Measurements from ENCODE around the gene SRY. TPM values are rescaled to one million over a fixed set of nuclear protein-coding genes. Genes with fewer than 3 reads are reported as not detected.
"Not testable (repeated sequence)": the region's sequence is repeated elsewhere in the genome, so short reads cannot be mapped to it uniquely, and the experiment has no call there.

The SRY gene
- not detected in 2 replicates for total RNA-seq (2014; rRNA removed; shearing (Covaris generic))

DNA sequence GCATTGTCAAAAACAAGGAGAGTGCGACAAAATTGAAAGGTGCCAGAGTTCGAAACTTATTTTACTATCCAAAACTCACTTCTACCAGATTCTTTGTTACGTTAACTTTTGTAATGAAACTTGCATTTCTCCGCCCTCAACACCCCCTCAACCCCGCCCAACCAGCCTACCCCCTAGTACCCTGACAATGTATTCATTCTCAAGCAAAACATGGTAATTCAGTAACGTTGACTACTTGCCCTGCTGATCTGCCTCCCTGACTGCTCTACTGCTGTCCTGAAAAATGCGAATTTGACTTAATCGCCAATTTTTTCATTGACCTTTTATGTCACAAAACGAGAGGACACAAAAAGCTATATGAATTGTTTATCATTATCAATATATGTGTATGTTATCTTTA lies at the start of gene SRY:
SRY (minus strand) TSS at position 83 of the 400 bp plus-strand sequence; CDS start at position 4, 79 bp downstream.
- no peak for DNase-seq (ENCODE audit: low read depth)

DNA sequence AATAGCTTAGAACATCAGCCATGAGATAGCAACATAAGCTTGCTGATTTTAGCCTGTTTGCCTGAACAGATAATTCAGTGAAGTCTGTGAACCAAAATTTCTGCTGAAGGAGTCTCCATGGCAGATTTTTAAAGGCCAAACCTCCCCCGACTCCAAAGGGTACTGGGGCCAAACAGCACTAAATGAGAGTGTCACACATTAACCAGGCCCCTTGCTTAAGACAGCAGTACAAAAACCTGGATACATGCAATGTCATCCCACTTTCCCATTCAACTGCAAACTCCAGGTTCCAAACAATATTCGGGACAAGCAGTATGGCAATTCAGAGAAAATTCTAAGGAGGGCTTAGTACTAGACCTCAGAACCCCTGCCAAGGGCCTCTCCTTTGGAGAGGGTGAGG lies 49.6 kb upstream of the SRY start:
- DNase-seq (ENCODE audit: low read depth), result no peak

DNA sequence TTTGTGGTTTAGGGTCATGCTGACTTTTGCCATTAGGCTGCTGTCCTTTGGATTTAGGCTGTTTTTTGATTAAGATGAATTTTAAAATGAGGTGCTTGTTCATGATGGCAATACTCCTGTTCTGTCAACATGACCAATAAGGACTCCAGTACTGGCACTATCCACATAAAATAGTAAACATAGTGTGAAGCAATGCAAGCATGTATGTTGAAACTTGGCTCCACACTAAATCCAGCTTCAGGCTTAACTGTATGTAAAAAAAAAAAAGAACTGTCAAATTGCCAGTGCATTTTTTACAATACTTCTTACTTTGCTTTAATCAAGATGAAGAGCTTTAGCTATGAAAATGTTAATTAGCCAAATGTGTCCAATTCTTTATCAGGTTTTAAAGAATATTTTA lies 47.7 kb upstream of the SRY start:
- no peak for DNase-seq (ENCODE audit: low read depth)

DNA sequence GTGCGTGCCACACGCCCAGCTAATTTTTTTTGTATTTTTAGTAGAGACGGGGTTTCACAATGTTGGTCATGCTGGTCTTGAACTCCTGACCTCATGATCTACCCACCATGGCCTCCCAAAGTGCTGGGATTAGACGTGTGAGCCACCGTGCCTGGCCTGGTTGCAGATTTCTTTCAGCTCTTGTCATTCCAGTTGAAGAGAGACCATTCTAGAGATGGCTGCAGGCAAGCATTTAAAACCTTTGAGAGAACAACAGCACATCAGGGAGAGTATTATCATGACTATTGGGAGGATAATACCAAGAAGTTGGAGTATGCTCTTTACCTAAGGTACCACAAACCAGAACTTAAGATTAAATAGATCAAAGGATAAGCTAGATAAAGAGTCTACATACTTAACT lies 41.0 kb upstream of the SRY start:
- DNase-seq (ENCODE audit: low read depth), result no peak

DNA sequence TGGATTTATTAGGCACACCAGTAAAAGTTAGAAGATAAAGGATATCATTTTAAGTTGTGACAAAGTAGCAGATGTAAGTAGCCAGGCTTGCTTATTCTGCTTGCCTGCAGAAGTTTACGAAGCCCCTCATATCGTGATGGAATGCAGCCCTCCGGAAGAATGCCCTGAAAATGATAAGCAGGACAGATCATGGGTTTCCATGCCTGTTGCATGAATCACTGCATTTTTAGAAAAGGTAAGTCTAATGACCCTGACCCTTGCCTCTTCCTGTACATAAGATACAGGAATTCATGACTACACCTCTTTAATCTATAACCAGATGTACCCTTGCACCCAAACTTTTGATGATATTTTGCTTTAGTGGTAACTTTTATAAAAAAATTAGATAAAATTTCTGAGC lies 37.0 kb upstream of the SRY start:
- DNase-seq (ENCODE audit: low read depth), result no peak

- not testable (repeated sequence) for DNase-seq (ENCODE audit: low read depth)
These were observed 29.8 kb upstream of the SRY start for GRCh38 chrY:2817146-2817896.

DNA sequence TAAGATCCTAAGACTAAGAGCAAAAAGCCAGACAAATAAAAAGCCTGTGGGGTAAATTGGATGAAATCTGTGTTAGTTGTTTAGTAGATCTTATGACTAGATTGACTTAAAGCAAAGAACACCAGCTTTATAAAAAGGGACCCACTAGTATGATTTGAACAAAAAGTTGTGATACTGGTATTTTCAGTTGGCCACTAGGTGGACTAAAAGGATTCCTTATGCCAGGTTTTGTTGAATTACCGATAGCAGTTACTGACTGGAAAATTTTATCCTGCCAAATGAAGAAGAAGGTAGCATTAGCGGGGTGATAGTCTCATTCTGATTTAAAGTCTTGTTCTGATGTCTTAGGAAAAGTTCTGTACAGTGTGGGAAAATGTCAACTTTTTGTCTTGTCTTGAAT lies 12.8 kb upstream of the SRY start:
- no peak for DNase-seq (ENCODE audit: low read depth)

DNA sequence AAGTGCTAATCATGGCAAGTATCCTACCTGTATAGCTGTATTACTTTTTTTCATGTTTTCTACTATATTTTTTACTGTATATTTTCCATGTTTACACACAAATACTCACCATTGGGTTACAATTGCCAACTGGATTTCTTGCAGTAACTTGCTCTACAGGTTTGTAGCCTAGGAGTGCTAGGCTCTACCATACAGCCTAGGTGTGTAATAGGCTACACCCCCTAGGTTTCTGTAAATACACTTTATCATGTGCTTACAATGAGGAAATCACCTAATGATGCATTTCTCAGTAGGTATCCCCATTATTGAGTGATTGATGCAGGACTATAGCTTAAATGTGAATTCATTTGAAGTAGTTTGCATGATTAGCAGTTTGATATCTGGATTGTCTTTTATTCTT lies 10.5 kb upstream of the SRY start:
- no peak for DNase-seq (ENCODE audit: low read depth)

DNA sequence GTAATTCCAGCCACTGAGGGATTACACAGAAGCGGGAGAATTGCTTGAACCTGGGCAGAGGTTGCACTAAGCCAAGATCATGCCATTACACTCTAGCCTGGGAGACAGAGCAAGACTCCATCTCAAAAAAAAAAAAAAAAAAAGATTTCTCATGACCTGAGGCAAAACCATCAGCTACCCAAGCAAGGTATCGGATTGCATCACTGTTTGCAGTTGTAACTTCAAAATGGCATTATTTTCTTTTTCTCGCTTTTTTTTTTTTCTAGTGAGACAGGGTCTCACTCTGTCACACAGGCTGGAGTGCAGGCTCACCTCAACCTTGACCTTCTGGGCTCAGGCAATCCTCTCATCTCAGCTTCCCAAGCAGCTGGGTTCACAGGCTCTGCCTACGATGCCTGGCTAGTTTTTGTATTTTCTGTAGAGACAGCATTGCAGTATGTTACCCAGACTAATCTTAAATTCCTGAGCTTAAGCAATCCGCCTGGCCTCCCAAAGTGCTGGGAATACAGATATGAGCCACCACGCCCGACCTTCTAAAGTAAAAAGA lies 9.6 kb upstream of the SRY start:
- no peak for DNase-seq (ENCODE audit: low read depth)

- no peak for DNase-seq (ENCODE audit: low read depth)
These were observed 2.3 kb upstream of the SRY start for GRCh38 chrY:2789756-2790155.

- no peak for DNase-seq (ENCODE audit: low read depth)
These were observed 488 bp downstream of the SRY start for GRCh38 chrY:2786876-2787512.

Other genes with a start within 250 kb of the SRY start
- not detected in 2 replicates for gene RPS4Y1, start 53.9 kb upstream of the SRY start, total RNA-seq (2014; rRNA removed; shearing (Covaris generic))
- not detected in 2 replicates for gene ZFY, start 147.7 kb upstream of the SRY start, total RNA-seq (2014; rRNA removed; shearing (Covaris generic))

Measured in RPMI7951 (cell line).